HG02973 (cell line): Measurements from ENCODE around the gene AKT1.

Source experiments
- ATAC-seq: cut with Tn5 transposase; IDR thresholded peaks from one replicate; pipeline ENCODE4 v1.9.1; 2021; ENCODE audit warnings: moderate library complexity; ENCODE audit not compliant: unreplicated experiment

AKT1 gene

GRCh38 chr14:104773505-104774452 is 21.8 kb downstream of the AKT1 start:
- no peak for ATAC-seq

GRCh38 chr14:104772707-104773504 is 22.6 kb downstream of the AKT1 start:
- ATAC-seq, result no peak

- no peak for ATAC-seq
These were observed 23.4 kb downstream of the AKT1 start for GRCh38 chr14:104771918-104772706.

- no peak for ATAC-seq
These were observed 24.2 kb downstream of the AKT1 start for GRCh38 chr14:104771374-104771773.

GRCh38 chr14:104770851-104771272 is 24.7 kb downstream of the AKT1 start:
- no peak for ATAC-seq

- no peak for ATAC-seq
These were observed 25.4 kb downstream of the AKT1 start for GRCh38 chr14:104770072-104770579.

GRCh38 chr14:104769324-104770071 is 26.1 kb downstream of the AKT1 start:
- ATAC-seq, result no peak

GRCh38 chr14:104768437-104769323 is 26.9 kb downstream of the AKT1 start:
- ATAC-seq, result peak; percentile 79

- ATAC-seq, result no peak
These were observed 28.0 kb downstream of the AKT1 start for GRCh38 chr14:104767634-104767918.

- ATAC-seq, result no peak
These were observed 28.5 kb downstream of the AKT1 start for GRCh38 chr14:104766863-104767633.

GRCh38 chr14:104766256-104766862 is 29.2 kb downstream of the AKT1 start:
- no peak for ATAC-seq

- ATAC-seq, result no peak
These were observed 30.0 kb downstream of the AKT1 start for GRCh38 chr14:104765517-104765916.

GRCh38 chr14:104758981-104759969 is 36.3 kb downstream of the AKT1 start:
- ATAC-seq, result no peak

- ATAC-seq, result no peak
These were observed 37.7 kb downstream of the AKT1 start for GRCh38 chr14:104757681-104758392.

GRCh38 chr14:104757238-104757585 is 38.3 kb downstream of the AKT1 start:
- no peak for ATAC-seq

GRCh38 chr14:104756477-104757237 is 38.9 kb downstream of the AKT1 start:
- ATAC-seq, result no peak
